HL-60/S4 (cell line): Measurements from ENCODE around the gene SND1.

Experiments used
- in situ Hi-C: fragments of 300-500 bp; cut with MboI; formaldehyde crosslinking; loops from 2 replicates; pipeline ENCODE4 v1.14.3; 2022; ENCODE audit warnings: low sequenced_read_pairs

Gene SND1

GRCh38 chr7:128121711-128122530, 469.9 kb downstream of the SND1 start:
- in situ Hi-C loops = no loop called here

GRCh38 chr7:128122576-128123290, 470.7 kb downstream of the SND1 start:
- in situ Hi-C loops = no loop called here

- in situ Hi-C loops = no loop called here
Measured at GRCh38 chr7:128123291-128124037, 471.5 kb downstream of the SND1 start.

GRCh38 chr7:128124786-128125185, 472.8 kb downstream of the SND1 start:
- in situ Hi-C loops = no loop called here

GRCh38 chr7:128125816-128126215, 473.8 kb downstream of the SND1 start:
- in situ Hi-C loops = no loop called here

GRCh38 chr7:128128401-128128800, 476.4 kb downstream of the SND1 start:
- in situ Hi-C loops = no loop called here

GRCh38 chr7:128129224-128129864, 477.4 kb downstream of the SND1 start:
- in situ Hi-C loops = no loop called here

- in situ Hi-C loops = no loop called here
Measured at GRCh38 chr7:128131115-128131514, 479.1 kb downstream of the SND1 start.

- in situ Hi-C loops = no loop called here
Measured at GRCh38 chr7:128131731-128132130, 479.7 kb downstream of the SND1 start.

- in situ Hi-C loops = no loop called here
Measured at GRCh38 chr7:128132426-128133069, 480.6 kb downstream of the SND1 start.

- in situ Hi-C loops = no loop called here
Measured at GRCh38 chr7:128135159-128135514, 483.1 kb downstream of the SND1 start.

- in situ Hi-C loops = no loop called here
Measured at GRCh38 chr7:128135515-128136214, 483.7 kb downstream of the SND1 start.

GRCh38 chr7:128136215-128136597, 484.2 kb downstream of the SND1 start:
- in situ Hi-C loops = no loop called here

- in situ Hi-C loops = no loop called here
Measured at GRCh38 chr7:128137181-128137580, 485.2 kb downstream of the SND1 start.

- in situ Hi-C loops = no loop called here
Measured at GRCh38 chr7:128139406-128139805, 487.4 kb downstream of the SND1 start.

- in situ Hi-C loops = no loop called here
Measured at GRCh38 chr7:128141683-128142195, 489.7 kb downstream of the SND1 start.
